8988T (cell line): ENCODE results near the gene PLEKHG7.
"Not testable (repeated sequence)": the region's sequence is repeated elsewhere in the genome, so short reads cannot be mapped to it uniquely, and the experiment has no call there.

Source experiments
- DNase-seq: peaks from one replicate; pipeline ENCODE4 v3.0.0; 2011

Gene PLEKHG7, protein sequence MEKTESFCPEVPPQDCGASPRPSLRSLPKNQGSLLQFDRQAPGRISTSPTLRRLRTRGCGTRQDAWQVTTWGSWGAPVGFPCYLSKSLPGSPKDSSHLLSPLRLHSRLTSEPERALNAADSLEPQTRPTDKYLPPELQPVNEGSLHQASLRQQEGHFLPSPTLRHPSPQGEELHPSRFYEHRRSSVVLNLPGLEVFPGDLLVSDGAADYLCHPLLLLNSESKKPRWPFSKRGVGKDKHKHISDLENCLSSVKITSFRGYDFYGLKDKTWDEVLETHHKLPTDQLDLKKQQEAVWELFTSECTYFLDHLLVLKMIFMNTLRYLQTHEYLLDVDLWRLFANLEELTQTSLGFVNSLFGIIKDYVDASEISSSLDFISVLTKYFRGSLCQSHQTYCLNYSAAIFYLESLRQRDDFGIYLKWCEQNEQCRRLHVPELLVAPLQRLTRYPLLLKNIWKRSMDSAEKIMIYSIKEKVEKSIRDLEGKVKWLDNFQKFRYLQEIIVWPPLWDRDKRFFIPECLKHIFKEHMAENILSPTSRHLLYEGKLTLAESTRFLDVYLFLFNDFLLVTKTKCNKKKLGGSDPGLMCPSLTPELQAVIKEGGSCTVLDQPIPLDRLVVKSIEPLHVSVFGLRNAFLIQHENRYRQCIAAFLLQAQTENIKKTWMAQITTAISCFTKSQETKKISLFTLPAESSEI

DNA sequence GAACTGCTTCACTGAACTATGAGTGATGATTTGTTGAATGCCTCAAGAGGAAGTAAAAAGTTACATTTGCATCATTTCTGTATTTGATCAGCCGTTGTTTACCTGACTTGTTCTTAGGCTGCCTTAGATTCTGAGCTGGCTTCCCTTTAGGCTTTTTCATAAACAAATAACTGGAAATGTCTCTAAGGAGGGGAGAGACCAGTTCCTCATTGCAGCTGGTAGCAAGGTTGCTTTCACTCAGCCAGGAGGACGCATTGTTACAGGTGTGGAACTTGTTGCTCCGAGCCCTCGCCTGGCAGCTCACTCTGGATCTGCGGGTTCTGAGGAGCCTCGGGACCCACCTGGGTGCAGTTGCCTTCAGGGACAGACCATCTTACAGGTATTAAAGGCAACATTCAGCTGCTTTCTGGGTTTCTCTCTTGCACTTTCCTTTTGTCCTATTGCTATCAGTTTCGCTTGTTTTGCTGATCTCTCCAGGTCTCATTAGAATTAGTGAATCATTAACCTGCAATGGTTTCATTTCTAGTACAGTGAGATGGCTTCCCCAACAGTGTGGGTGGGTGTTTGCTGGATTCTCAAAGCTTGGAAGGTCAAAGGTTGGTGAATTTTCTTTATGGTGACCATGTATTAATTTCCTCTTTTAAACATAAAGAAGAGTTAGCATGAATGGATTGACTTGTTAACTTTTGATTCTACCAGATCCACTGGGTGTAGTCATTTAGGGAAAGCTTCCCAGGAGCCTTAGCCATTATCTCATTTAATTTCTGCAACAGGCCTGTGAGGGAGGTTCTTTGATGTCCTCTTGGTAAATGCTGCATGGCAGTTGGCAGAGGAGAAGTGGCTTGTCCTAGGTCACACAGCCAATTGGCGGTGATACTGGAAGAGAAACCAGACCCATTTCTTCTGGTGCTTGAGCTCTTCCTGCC, at the start of gene PLEKHG7:
Gene PLEKHG7 (plus strand): TSS at position 236 of the 926 bp plus-strand sequence. CDS start 3,643 bp downstream, outside the sequence.
- DNase-seq = no peak

DNA sequence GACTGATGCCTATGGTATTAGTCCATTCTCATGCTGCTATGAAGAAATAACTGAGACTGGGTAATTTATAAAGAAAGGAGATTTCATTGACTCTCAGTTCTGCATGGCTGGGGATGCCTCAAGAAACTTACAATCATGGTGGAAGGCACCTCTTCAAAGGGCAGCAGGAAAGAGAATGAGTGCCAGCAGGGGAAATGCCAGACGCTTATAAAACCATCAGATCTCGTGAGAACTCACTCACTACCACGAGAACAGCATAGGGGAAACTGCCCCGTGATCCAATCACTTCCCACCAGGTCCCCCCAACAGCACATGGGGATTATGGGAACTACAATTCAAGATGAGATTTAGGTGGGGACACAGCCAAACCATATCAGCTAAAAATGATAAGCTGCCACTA, 48.5 kb upstream of the PLEKHG7 start:
- DNase-seq = not testable (repeated sequence)

DNA sequence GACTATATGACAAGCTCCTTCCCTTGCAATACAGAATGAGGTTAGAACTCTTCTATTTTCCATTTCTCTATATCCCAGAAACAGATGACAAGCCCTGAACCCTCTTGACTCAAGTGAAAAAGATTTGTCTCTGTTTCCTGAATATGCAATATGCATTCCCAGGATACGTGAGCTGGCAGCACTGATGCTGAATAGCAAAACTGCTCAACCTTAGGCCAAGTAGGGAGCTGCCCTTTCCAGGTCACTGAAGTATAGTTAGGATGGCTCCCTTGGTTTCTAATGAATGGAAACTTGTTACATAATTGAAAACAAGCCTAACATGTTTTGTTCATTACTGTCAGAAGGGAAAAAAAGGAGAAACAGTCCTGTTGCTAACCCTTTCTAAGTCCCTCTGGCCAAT, 47.9 kb upstream of the PLEKHG7 start:
- no peak for DNase-seq

DNA sequence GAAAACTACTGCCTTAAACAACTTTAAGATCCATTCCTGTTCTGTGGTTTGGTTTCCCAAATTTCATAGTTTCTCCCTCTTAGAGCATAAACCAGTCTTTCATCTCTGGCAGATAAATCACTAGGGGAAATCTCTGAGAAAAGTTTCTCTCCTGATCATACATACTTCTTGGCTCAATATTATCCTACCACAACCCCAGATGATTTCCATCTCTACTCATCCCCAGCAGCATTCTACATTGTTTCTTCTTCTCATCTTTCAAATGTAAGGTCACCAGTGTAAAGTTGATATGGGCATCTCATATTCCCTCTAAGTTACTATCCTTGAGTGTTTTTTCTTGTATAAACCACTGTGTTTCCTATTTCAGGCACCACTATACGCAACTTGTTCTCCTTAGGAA, 45.9 kb upstream of the PLEKHG7 start:
- no peak for DNase-seq

DNA sequence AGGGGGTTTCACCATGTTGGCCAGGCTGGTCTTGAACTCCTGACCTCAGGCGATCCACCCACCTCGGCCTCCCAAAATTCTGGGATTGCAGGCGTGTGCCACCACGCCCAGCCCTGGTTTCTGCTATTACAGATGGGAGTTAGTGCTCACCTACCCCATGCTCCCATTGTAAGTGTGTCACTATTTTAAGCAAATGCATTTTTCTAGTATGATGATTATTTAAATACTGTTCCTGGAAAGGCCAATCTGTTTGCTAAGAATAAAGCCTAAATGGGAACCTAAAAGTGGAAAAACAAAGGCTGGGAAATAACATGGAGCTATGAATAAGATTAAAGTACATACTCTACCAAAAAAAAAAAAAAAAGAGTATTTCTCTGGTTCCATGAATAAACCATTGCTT, 45.0 kb upstream of the PLEKHG7 start:
- DNase-seq = no peak

DNA sequence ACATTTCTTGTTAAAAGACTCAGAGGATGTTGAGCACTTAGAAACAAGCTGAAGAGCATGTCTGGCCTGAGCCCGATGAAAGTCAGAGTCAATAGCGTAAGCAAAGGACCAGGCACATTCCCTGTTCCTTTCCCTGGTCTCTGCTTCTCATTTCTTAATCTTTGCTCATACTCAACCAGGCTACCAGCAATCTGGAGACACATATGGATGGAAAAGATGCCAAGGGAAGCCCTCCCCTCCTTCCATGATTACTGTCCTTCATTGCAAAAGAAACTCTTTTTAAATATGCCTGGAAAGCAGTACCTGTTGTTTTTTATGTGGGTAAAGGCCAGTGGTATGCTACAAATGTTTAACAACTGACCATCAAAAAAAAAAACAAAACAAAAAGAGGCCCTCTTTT, 44.2 kb upstream of the PLEKHG7 start:
- DNase-seq = no peak

DNA sequence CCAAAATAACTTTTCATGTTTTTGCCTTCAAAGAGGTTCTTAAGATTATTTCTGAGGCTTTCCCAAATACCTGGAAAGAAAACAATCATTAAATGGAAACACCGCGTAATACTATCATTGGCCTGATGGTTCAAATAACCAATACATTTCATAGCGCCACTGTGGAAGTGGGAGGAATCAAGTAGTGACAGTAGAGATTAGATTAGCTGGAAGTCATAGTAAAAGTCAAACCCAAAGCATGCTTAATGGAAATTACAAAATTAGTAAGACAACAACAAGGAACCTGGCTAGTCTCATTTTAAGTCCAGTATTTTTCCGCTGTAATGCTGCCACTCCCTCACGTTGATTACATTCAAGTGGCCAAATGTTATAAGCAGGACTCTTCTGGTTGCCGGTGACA, 41.5 kb upstream of the PLEKHG7 start:
- no peak for DNase-seq

DNA sequence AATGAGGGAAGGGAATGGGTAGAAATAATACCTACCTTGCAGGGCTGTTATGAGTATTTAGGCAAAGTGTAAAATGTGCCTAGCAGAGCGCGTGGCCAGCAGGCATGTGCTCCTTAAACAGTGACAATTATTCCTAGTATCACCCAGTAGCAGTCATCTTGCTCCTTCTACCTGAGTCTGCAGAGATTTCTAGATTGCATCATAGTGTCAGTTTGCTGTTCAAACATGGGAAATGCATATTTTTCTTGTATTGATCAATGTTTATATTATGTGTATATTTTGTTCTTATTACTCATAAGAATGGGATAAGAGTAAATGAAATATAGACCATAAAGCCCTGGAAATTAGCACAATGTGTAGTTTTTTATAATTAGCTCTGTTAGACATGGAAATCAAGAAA, 37.3 kb upstream of the PLEKHG7 start:
- no peak for DNase-seq

DNA sequence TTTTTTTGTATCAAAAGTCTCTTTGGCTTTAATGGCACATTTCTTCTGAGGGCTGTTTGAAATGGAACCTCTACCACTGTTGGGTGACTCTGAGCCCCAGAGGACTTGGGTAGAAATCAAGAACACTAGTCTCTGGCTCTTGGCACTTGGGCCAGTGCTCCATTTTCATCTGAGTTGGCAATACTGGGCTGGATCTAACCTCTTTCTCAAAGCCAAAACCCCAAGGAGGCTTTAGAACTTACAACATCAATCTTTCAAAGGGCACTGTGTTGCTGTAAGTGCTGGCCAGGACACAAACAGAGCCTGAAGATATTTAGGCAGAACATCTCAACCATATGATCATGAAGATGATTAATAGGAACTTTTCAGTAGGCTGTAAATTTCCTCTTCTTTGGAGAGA, 34.0 kb upstream of the PLEKHG7 start:
- DNase-seq = no peak

DNA sequence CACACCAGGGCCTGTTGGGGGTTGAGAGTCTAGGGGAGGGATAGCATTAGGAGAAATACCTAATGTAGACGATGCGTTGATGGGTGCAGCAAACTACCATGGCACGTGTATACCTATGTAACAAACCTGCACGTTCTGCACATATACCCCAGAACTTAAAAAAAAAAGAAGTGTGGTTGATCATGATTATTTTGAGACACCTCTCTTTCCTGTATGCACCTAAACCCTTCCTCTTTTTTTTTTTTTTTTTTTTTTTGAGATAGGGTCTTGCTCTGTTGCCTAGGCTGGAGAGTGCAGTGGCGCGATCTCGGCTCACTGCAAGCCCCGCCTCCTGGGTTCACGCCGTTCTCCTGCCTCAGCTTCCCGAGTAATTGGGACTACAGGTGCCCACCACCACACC, 31.3 kb upstream of the PLEKHG7 start:
- not testable (repeated sequence) for DNase-seq

DNA sequence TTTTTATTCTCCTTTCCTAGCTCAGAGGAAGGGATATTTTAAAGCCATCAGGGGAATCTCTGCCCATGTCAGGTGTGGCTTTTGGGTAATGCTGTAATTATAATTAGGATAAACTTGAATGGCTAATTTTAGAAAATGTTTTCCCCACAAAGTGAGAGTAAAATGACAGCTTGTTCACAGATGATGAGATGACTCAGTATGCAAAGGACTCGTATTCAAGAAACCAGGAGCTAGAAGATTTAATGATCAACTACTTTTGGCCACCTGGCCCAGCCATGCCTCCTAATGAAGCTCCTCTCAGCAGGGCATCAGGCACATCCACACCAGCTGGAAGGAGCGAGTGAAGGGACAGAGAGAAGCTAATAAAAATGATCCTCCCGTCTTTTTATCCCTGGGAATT, 29.0 kb upstream of the PLEKHG7 start:
- DNase-seq = no peak

DNA sequence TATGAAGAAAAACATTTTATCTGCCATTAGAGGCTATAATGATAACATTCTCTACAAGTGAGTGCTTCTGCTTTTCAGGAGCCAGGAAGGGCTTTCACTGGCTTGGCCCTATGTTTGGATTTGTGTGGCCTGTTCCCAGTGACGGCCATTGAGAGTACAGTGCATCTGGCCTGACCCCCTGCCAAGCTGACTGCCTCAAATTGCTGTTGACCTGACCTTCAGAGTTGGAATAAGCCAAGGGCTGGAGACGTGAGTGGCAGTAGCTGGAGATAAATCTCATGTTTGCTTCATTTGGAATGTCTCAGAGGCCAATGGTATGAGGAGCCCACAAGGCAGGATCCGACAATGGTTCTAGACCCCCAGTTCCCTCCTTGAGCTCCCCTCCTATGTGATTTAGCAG, 28.3 kb upstream of the PLEKHG7 start:
- no peak for DNase-seq

DNA sequence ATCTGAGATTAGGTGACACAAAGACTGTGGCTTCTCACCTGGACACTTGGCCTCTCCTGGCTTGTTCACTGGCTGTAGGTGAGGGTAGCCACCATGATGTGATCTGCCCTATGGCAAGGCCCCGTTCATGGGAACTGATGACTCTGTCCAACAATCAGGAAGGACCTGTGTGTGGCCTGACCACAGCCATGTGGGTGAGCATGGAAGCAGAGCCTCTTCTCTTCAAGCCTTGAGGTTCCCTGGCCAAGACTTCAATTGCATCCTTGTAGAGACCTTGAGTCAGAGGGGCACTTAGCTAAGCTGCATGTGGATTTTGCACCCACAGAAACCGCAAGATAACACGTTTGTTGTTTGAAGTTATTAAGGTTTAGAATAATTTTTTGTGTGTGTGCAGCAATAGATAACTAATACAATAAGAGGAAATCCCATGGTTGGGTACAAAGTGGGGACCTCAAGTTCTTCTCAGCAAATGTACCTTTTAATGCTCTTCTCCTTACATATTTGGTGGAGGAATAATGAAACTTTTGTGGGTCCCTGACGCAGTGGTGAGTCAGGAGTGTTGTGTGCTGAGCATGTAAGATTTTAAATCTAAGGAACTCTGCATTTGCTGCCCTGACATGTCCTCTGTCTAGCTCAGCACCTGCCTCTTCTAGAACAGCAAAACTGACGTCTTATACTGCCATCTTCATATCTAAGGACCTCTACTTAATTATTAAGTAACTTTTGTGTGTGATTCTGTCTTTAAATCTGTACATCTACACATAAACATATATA, 27.5 kb upstream of the PLEKHG7 start:
- DNase-seq = no peak

DNA sequence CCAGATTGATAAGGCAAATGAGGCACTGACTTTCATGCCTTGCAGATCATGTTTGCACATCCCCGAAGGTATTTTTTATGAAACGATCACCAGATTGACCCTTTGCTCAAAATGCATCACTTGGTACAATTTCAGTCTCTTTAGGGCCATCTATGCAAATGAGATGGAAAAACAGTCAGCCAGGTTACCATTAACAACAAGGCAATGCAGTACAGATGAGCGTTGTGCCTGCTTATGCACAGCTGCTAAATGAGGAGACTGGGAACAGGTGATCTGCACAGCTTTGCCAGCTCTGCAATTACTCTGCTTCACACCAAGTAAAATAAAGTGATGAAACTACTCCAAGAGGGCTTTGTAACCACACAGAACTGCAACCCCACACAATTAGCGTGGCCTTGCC, 26.1 kb upstream of the PLEKHG7 start:
- no peak for DNase-seq

DNA sequence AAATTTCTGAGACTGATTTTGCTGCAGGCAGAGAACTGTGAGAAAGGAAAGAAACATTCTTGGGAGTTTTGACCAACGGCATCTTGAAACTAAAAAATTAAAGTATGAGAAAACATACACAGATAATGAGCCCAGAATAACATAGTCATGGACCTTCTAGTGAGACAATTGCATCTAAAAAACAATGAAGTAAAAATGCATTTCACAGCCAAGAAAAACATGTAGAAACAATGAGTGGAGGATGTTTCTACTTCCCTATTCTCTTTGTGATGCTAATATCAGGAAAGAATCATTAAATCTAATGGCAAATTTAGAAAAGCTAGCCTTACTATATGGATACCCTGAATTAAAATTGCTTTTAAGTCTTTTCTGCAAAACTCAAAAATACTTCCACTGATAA, 12.2 kb upstream of the PLEKHG7 start:
- no peak for DNase-seq

DNA sequence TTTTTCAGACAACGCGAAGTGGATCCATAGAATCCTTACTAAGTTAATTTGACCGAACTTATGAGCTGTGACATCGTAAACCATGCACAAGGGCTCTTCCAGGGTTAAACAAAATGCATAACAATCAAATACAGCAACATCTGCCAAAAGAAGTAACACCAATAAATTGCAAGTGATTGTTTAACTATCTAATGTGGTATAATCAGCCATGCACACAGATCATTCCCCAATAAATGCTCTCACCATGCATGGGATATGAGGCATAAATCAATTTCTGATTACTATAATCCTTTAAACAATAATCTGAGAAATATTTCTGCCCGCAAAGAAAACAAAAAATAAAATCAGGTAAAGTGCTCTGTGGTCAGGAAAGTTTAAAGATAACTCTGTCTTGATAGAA, 7.7 kb upstream of the PLEKHG7 start:
- DNase-seq = no peak

DNA sequence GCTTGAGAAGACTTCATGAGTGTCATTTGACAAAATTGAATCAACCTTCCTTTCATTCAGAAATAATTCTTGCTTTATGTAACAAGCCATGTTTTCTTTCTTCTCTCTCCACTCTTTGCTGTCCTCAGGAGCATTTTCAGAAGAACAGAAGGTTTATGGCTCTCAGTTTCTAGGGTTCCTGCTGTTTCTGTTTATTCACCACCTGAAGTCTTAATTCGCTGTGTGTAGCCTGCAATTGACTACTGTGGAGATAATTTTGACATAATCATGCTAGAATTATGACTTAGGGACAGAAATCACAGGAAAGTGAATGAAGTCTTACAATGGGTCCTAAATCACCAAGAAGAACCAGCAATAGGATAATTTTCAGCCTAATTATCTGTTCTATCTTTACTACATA, 7.2 kb upstream of the PLEKHG7 start:
- no peak for DNase-seq

DNA sequence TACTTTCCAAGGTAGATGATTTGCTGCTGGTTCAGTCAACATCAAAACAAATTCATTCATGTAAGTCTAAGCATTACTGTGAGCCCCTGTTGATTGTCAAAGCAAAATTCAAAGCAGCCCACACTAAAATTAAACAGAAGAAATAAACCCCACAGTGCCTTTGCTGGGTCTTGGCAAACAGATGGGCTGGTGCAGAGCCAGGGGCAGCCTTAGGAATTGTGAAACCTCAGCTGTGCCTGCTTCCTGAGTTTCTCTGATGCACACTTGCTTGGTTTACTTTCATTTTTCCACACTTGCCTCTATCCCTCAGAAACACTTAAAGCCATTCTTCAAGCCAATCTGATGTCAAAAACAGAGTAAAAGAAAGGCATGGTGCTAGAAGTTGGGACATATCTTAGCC, 6.6 kb upstream of the PLEKHG7 start:
- no peak for DNase-seq

DNA sequence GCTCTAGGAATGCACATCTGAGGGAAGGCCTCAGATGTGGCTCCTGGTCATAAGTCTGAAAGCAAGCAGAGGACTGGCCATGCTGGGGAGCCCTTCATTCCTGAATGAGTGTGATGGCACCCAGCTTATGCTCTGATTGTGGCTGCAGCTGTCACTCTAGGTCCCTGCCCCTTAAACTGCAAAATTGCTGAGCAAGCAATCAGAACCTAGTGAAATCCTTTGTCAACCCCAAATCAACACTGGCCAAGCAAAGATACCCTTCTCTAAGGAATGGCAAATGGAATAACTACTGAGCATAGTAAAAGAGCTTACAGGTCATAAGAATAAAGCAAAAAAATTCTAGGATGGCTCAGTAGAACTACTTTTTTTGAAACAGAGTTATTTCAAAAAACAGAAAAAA, 4.3 kb upstream of the PLEKHG7 start:
- DNase-seq = no peak

DNA sequence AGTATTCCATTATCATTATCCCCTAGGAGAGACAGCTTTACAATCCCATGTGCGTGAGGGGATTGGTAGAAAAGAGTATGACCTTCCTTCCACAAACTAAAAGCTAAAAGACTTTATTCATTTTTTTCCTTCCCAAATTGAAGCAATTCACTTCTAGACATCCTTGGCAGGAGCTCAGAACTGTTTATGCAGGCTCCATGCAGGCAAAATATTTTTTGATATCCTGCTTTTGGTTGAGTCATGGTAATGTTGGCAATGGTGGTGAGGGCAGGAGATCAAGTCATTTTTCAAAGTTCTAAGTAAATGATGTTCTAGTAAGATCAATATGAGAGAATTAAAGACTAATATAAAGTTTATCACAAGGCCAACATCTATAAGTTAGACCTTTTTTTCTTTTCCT, 1.3 kb upstream of the PLEKHG7 start:
- DNase-seq = no peak

DNA sequence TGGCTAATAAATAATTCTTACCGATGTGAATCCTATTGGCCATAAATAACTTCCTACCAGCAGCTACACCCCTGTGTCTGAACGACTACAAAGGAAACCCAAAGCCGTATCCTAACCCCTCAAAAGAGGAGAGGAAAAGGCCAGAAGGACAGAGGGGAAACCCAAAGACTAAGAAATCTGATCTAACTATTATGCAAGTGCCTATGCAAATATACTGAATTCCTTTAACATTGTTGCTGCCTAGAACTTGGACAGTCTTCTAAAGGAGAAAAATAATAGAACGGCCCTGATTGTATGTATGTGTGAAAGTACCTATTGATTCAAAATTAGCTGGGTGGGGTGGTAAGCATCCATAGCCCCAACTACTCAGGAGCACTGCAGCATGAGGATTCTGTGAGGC, 997 bp downstream of the PLEKHG7 start:
- DNase-seq = no peak

DNA sequence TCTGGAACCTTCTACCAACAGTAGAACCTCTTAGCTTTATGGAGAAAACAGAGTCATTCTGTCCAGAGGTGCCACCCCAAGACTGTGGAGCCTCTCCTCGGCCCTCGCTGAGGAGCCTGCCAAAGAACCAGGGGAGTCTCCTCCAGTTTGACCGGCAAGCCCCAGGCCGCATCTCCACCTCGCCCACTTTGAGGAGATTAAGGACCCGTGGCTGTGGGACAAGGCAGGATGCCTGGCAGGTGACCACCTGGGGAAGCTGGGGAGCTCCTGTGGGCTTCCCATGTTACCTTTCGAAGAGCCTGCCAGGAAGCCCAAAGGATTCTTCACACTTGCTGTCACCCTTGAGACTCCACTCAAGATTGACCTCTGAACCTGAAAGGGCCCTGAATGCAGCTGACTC, 3.8 kb downstream of the PLEKHG7 start:
- no peak for DNase-seq

DNA sequence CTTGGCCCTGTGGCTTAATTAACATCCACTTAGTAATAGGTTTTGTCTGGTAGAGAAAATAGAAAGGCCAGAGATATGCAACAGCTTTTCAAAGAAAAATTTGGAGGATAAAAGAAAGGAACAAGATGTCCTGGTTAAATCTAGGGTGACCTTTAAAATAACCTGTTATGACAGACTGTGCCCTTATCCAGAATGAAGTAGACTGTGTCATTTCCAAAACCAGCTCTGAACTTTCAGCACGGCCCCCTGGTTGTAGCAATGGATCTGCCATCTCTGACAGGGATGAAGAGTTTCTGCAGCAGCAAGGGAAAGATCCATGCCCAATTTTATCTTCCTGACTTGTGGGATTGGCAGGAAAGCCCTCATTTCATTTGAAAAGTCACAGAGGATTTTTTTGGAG, 5.1 kb downstream of the PLEKHG7 start:
- no peak for DNase-seq
